ENCODE results near the gene PEX14.

DNA sequence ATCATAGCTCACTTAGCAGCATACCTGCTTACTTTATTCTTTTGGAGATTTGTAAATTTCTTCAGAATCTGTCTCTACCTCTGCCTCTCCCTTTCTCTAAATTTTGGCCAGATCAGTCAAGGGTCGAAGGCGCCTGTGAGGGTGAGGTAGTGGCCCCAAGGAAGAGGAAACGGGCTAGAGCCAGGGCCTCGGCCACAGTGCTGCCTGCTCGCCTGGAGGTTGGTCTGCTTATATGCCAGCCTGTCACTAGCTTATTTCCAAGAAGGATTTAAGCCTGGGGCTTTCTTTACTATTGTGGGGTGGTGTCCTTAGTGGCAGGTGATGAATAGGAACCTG lies 19.6 kb downstream of the PEX14 start:
- no peak for TF ChIP-seq EZH2phosphoT487 (IDR thresholded peaks at IDR 0.05; ENCODE audit: low read depth)
- TF ChIP-seq, protein P1, sequence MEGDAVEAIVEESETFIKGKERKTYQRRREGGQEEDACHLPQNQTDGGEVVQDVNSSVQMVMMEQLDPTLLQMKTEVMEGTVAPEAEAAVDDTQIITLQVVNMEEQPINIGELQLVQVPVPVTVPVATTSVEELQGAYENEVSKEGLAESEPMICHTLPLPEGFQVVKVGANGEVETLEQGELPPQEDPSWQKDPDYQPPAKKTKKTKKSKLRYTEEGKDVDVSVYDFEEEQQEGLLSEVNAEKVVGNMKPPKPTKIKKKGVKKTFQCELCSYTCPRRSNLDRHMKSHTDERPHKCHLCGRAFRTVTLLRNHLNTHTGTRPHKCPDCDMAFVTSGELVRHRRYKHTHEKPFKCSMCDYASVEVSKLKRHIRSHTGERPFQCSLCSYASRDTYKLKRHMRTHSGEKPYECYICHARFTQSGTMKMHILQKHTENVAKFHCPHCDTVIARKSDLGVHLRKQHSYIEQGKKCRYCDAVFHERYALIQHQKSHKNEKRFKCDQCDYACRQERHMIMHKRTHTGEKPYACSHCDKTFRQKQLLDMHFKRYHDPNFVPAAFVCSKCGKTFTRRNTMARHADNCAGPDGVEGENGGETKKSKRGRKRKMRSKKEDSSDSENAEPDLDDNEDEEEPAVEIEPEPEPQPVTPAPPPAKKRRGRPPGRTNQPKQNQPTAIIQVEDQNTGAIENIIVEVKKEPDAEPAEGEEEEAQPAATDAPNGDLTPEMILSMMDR (IDR thresholded peaks at IDR 0.05; ENCODE audit: low read depth, low read length), result no peak

Measured in OCI-LY3 (cell line).